SHP77 (cell line): Measurements from ENCODE around the gene BRIP1.
"Not testable (repeated sequence)": the region's sequence is repeated elsewhere in the genome, so short reads cannot be mapped to it uniquely, and the experiment has no call there.

Experiments
- DNase-seq, 2 experiments: peaks; one replicate each; lab custom pipeline; 2025; lab: John Stamatoyannopoulos, UW

The BRIP1 gene

DNA sequence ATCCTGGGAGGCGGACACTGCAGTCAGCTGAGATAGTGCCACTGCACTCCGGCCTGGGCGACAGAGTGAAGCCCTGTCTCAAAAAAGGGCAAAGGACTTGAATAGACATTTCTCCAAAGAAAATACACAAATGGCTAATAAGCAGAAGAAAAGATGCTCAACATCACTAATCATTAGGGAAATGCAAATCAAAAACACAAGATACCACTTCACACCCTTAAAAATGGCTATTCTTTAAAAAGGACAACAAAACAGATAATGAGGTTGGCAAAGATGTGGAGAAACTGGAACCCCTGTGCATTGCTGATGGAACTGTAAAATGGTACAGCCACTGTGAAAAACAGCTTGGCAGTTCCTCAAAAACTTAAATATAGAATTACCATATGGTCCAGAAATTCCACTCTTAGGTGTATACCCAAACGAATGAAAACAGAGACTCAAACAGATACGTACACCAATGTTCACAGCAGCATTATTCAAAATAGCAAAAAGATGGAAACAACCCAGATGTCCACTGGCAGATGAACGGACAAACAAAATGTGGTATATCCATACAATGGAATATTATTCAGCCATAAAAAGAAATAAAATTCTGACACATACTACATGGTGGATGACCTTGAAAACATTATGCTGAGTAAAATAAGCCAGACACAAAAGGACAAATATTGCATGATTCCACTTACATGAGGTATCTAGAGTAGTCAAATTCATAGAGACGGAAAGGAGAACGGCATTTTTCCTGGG, 35.5 kb downstream of the BRIP1 start:
- DNase-seq: no peak

GRCh38 chr17:61826866-61827265, 36.5 kb downstream of the BRIP1 start:
- not testable (repeated sequence) for DNase-seq

DNA sequence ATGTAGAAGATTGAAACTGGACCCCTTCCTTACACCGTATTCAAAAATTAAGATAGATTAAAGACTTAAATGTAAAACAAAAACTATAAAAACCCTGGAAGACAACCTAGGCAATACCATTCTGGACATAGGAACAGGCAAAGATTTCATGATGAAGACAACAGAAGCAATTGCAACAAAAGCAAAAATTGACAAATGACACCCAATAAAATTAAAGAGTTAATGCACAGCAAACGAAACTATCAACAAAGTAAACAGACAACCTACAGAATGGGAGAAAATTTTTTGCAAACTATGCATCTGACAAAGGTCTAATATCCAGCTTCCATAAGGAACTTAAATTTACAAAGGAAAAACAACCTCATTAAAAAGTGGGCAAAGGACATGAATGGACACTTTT, 37.1 kb downstream of the BRIP1 start:
- not testable (repeated sequence) for DNase-seq

GRCh38 chr17:61825448-61826137, 37.7 kb downstream of the BRIP1 start:
- no peak for DNase-seq

DNA sequence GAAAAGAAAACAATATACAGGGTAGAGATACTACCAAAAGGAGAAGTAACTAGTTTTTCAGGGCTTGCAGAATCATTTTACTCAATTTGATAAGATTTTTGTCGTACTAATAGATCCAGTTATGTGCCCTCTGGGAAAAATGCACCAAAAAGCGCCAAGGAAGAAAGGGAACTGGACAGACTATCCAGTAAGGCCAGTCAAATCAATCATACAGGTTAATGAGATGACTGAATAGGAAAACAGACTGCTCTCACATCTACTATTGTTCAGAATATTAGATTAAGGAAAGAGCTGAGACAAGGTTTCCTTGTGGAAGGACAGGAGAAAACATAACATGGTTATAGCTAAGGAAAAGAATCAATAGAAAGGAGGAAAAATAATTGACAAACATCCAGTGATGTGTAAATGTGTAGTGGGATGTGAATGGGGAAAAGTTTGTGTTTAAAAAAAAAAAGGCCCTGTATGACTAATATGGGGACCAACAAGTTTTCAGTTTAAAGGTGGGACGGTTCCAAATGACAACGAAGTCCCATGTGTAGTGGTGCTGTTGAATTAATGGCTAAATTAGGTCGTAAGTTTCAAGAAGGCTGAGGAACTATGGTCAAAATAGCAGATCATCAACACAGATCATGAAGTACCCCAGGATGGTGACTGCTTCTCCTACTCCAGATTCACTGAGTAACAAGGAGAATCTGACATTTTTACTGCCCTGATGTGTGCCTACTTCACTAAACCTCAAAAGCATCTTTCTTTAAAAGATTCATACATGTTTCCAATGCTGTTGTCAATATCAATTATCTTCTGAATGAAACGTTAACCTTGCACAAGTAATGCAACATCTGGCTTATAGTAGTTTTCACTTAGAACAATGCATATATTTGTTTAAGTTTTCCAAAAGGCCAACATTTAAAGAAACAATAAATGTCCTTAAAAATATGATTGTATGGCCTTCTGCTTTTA, 40.7 kb downstream of the BRIP1 start:
- no peak for DNase-seq

DNA sequence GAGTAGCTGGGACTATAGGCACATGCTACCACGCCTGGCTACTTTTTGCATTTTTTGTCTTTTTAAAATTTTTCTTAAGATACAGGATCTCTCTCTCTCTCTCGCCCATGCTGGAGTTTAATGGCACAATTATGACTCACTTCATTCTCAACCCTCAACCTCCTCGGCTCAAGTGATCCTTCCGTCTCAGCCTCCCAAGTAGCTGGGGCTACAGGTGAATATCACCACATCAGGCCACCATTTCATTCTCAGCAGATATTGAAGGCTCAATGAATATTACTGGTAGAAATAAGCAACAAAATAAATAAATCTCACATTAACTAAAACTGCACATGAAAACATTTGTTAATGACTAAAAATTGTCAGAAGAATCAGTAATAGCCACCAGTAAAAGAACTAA, 41.7 kb downstream of the BRIP1 start:
- no peak for DNase-seq

DNA sequence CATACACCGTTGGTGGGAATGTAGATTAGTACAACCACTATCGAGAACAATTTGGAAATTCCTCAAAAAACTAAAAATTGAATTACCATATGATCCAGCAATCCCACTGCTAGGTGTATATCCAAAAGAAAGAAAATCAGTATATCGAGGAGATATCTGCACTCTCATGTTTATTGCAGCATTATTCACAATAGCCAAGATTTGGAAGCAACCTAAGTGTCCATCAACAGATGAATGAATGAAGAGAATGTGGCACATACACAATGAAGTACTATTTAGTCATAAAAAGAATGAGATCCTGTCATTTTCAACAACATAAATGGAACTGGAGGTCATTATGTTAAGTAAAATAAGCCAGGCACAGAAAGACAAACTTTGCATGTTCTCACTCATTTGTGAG, 44.1 kb downstream of the BRIP1 start:
- DNase-seq: not testable (repeated sequence)

DNA sequence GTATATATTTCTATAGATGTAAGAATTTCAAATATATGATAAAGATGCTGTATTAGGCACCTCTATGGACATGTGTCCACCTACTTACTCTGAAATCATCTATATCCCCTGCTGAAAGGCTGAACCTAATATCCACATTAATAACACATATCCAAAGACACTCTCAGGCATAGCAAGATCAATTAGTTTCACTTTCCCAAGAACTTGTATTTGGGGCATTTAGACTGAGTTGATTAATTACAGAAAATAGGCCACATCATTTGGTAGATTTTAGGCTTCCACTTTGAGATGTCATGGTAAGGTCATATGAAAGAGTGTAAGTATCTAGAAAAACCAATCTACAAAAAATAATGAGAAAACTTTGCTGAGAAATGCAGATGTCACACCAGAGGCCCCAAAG, 45.1 kb downstream of the BRIP1 start:
- no peak for DNase-seq

GRCh38 chr17:61817452-61817851, 45.9 kb downstream of the BRIP1 start:
- DNase-seq: no peak

GRCh38 chr17:61816538-61816937, 46.8 kb downstream of the BRIP1 start:
- no peak for DNase-seq

DNA sequence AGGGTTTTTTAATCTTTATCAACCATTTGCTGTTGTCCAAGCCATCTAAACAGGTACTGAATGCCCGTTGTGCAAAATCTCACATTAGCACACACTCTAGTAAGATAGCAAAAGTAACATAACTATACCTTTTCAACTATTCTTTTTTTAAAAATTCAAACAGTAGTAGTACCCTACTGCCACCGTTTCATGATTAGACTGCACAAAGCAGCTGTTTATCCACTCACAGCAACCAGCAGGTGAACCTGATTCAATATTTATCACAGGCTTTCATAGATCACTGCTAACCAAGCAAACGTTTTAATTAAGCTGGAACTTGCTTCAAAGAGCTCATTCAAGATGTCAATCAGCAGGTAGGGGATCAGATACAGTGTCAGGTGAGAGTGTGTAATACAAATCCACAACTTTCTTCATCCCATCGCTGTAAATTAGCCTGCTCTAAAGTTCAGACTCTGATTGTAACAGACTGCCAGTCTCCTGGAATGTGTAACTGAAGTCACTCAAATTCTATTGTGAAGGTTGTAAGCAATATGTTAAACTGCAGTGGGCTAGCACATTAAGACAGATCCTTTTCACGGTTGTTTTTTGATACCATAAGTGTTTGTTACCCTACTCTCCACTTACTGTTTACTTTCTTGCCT, 47.3 kb downstream of the BRIP1 start:
- DNase-seq: peak in 1 of 2 experiments; percentile 24

GRCh38 chr17:61814485-61814884, 48.8 kb downstream of the BRIP1 start:
- no peak for DNase-seq

DNA sequence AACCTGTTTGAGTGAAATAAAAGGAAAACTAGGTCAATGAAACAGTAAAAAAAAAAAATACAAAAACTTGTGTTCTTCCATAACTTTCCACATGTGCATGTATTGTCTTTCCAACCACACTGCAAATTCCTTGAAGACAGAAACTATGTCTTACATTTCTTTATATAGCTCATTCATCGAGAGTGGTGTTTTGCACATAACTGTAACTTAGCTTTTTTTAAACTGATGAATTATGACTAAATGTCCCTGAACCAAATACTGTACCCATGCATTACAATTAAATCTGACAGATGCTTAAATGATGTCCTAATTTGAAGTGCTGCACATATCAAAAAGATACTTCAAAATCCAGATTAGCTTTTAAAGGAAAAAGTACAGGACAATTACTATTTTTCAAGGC, 50.1 kb downstream of the BRIP1 start:
- no peak for DNase-seq

- DNase-seq: no peak
Observed at GRCh38 chr17:61812747-61813146, 50.6 kb downstream of the BRIP1 start.

GRCh38 chr17:61809816-61810392, 53.4 kb downstream of the BRIP1 start:
- DNase-seq: no peak

DNA sequence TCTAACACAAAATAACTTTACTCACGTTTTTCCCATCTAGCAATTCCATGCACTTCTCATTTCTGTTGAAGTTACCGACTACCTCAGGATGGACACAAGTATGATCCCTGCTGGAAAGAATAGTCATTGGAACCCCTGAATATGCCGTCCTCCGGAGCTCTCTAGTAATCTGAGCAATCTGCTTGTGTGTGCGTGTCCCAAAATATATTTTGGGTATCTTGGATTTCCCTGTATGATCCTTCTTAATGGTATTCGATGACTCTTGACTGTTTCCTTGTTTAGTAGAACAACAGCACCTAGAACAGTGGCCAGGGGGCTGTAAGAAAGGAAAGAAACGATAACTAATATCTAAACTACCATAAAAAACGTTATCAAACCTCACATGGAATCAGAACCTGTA, 54.9 kb downstream of the BRIP1 start:
- DNase-seq: no peak

GRCh38 chr17:61806936-61807335, 56.4 kb downstream of the BRIP1 start:
- DNase-seq: no peak

DNA sequence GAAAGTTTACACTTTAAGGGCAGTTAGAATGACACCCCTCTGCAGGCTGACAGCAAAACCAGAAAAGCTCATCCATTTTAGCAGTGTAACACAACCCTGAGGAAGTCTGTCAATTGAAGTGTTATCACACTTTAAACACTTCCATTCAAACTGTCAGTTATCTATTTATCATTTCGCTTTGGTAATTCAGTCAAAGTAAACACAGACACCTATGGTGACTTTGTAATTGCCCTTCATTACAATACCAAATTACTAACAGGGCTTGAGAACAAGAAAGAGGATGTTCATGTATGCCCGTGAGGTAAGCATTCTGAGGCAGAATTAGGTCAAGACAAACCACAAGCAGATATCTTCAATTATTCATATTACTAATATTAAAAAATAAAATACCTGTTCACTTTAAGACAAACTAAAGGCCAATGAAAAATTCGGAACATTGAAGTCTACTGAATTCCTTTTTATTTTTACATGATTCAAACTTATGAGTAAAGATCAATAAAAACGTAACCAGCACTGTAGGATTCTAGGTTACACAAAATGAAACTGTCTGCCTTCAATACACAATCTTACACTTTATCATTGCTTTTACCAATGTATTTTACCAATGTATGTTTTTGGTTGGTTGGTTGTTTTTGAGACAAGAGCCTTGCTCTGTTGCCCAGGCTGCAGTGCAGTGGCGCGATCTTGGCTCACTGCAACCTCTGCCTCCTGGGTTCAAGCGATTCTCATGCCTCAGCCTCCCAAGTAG, 57.1 kb downstream of the BRIP1 start:
- DNase-seq: no peak

DNA sequence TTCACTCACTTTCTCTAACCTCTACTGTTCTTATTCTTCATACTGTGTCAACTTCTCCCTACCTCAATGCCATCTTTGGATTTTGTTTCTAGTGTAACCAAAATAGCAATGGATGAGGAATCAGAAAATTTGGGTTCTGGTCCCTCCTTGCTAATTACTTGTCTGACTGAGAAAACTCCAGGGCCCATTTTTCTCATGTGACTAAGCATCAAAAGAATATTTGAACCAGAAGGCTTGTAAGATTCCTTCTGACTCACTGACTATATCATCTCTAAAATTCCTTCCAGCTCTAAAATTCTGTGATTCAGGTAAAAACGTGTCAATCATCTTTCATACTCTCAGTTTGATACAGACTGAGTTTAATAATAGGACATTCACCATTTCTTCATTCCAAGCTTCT, 57.9 kb downstream of the BRIP1 start:
- DNase-seq: no peak

DNA sequence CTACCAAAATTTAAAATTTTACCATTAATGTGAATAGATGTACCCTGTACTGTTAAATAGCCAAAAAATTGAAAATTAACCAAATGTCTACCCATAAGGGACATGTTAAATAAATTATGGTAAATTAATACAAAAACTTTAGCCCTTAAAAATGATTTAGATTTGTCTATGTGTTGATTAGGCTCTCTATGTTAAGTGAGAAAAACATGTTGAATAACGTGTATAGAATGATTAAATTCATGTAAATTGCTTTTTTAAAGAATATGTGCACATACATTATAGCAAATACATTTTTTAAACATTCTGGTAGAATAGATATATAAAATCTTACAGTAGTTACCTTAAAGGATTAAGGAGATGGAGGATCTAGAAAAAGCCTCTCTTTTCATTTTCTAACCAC, 59.5 kb downstream of the BRIP1 start:
- DNase-seq: no peak

DNA sequence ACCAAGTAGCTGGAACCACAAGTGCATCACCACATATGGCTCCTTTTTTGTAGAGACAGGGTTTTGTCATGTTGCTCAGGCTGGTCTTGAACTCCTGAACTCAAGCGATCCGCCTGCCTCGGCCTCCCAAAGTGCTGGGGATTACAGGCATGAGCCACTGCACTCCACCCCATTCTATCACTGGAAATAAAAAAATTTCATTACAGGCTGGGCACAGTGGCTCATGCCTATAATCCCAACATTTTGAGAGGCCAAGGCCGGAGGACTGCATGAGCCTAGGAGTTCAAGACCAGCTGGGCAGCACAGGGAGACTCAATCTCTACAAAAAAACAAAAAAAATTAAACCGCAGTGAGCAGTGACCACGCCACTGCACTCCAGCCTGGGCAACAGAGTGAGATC, 60.1 kb downstream of the BRIP1 start:
- DNase-seq: no peak
